GM21825 (cell line): ENCODE data around the gene MUC22.
"Not testable (repeated sequence)": the region's sequence is repeated elsewhere in the genome, so short reads cannot be mapped to it uniquely, and the experiment has no call there.

Experiments used
- ATAC-seq: cut with Tn5 transposase; IDR thresholded peaks from one replicate; pipeline ENCODE4 v1.9.1; 2021; ENCODE audit warnings: mild to moderate bottlenecking, moderate library complexity; ENCODE audit not compliant: unreplicated experiment

The MUC22 gene

GRCh38 chr6:31037169-31037568, 26.9 kb downstream of the MUC22 start:
- ATAC-seq, result no peak

- ATAC-seq, result no peak
Observed at GRCh38 chr6:31037682-31038081, 27.4 kb downstream of the MUC22 start.

- no peak for ATAC-seq
Observed at GRCh38 chr6:31038559-31038958, 28.3 kb downstream of the MUC22 start.

- ATAC-seq, result no peak
Observed at GRCh38 chr6:31040801-31041200, 30.5 kb downstream of the MUC22 start.

GRCh38 chr6:31041372-31041974, 31.2 kb downstream of the MUC22 start:
- no peak for ATAC-seq

GRCh38 chr6:31042806-31043205, 32.5 kb downstream of the MUC22 start:
- no peak for ATAC-seq

GRCh38 chr6:31048099-31048498, 37.8 kb downstream of the MUC22 start:
- ATAC-seq, result no peak

GRCh38 chr6:31049518-31049917, 39.2 kb downstream of the MUC22 start:
- ATAC-seq, result no peak

GRCh38 chr6:31053187-31053586, 42.9 kb downstream of the MUC22 start:
- not testable (repeated sequence) for ATAC-seq

- ATAC-seq, result no peak
Observed at GRCh38 chr6:31053873-31054272, 43.6 kb downstream of the MUC22 start.

GRCh38 chr6:31055441-31055840, 45.2 kb downstream of the MUC22 start:
- ATAC-seq, result no peak

GRCh38 chr6:31057426-31058003, 47.2 kb downstream of the MUC22 start:
- ATAC-seq, result no peak

- no peak for ATAC-seq
Observed at GRCh38 chr6:31058128-31058894, 48.0 kb downstream of the MUC22 start.

- no peak for ATAC-seq
Observed at GRCh38 chr6:31060145-31060544, 49.9 kb downstream of the MUC22 start.

GRCh38 chr6:31063906-31064435, 53.7 kb downstream of the MUC22 start:
- no peak for ATAC-seq

GRCh38 chr6:31065556-31065955, 55.3 kb downstream of the MUC22 start:
- no peak for ATAC-seq

- not testable (repeated sequence) for ATAC-seq
Observed at GRCh38 chr6:31067028-31067427, 56.8 kb downstream of the MUC22 start.

GRCh38 chr6:31067891-31068668, 57.8 kb downstream of the MUC22 start:
- not testable (repeated sequence) for ATAC-seq

GRCh38 chr6:31068669-31069340, 58.5 kb downstream of the MUC22 start:
- ATAC-seq, result no peak

GRCh38 chr6:31070711-31071197, 60.5 kb downstream of the MUC22 start:
- ATAC-seq, result no peak
